Common myeloid progenitor, CD34-positive (primary cell): ENCODE measurements around the gene OR4C12. TPM values are rescaled to one million over a fixed set of nuclear protein-coding genes. Genes with fewer than 3 reads are reported as not detected.
A peak's percentile ranks its signal among the peaks of the same experiment; 100 is the strongest.
"Not testable (repeated sequence)": the region's sequence is repeated elsewhere in the genome, so short reads cannot be mapped to it uniquely, and the experiment has no call there.

Experiments
- CTCF ChIA-PET: fragments of 350-600 bp; sonication (Branson Sonifier 250); formaldehyde crosslinking; loops from one replicate; lab custom pipeline; 2021; ENCODE audit warnings: antibody characterized with exemption; lab: Charles Lee
- POLR2A ChIA-PET: fragments of 350-600 bp; sonication (Branson Sonifier 250); formaldehyde crosslinking; loops from one replicate; lab custom pipeline; 2021; ENCODE audit warnings: antibody characterized with exemption; lab: Charles Lee
- DNase-seq, 3 donors: peaks; one replicate each; pipeline versions ENCODE4 v3.0.0 to v3.0.0-alpha.2; 2013
- H3K27ac ChIP-seq, 2 experiments: 1 replicate in 1 of 2; 2 replicates in 1 of 2; pipeline ENCODE4 v1.7.0; 2013; ENCODE audit warnings: inconsistent platforms in 2 of 2, low read length in 2 of 2, mild to moderate bottlenecking in 2 of 2, low read depth in 1 of 2, moderate library complexity in 1 of 2; ENCODE audit not compliant: severe bottlenecking in 2 of 2, insufficient read depth in 1 of 2, poor library complexity in 1 of 2
- H3K27me3 ChIP-seq, 5 experiments: replicated peaks in 2 of 5; 1 replicate in 3 of 5; 2 replicates in 2 of 5; pipeline versions ENCODE4 v1.6.1 to v1.7.0; 2013; ENCODE audit warnings: low read length in 4 of 5, mild to moderate bottlenecking in 2 of 5, moderate library complexity in 2 of 5, inconsistent platforms in 1 of 5; ENCODE audit not compliant: insufficient read depth in 5 of 5, control insufficient read depth in 4 of 5
- H3K36me3 ChIP-seq, 4 experiments: 1 replicate in 2 of 4; 2 replicates in 2 of 4; pipeline versions ENCODE4 v1.6.1 to v1.7.0; 2013; ENCODE audit warnings: low read length in 3 of 4, control low read depth in 1 of 4, mild to moderate bottlenecking in 1 of 4; ENCODE audit not compliant: control insufficient read depth in 4 of 4, insufficient read depth in 4 of 4
- H3K4me1 ChIP-seq, 4 experiments: 1 replicate in 3 of 4; 2 replicates in 1 of 4; pipeline versions ENCODE4 v1.6.1 to v1.7.1; 2013; ENCODE audit warnings: low read length in 3 of 4, mild to moderate bottlenecking in 3 of 4, control low read depth in 1 of 4, inconsistent platforms in 1 of 4, moderate library complexity in 1 of 4; ENCODE audit not compliant: control insufficient read depth in 4 of 4, insufficient read depth in 4 of 4; ENCODE audit errors: control extremely low read depth in 1 of 4
- H3K4me3 ChIP-seq, 7 experiments: 1 replicate in 4 of 7; 2 replicates in 3 of 7; pipeline versions ENCODE4 v1.5.1 to v1.7.0; 2013; ENCODE audit warnings: mild to moderate bottlenecking in 7 of 7, low read length in 6 of 7, moderate library complexity in 6 of 7, inconsistent platforms in 2 of 7, low read depth in 2 of 7, control low read depth in 1 of 7; ENCODE audit not compliant: insufficient read depth in 4 of 7, control insufficient read depth in 1 of 7; ENCODE audit errors: extremely low read depth in 1 of 7
- H3K9me3 ChIP-seq, 5 experiments: 1 replicate in 4 of 5; 2 replicates in 1 of 5; pipeline versions ENCODE4 v1.6.1 to v1.7.1; 2013; ENCODE audit warnings: low read length in 4 of 5, mild to moderate bottlenecking in 2 of 5, inconsistent platforms in 1 of 5, low read depth in 1 of 5, moderate library complexity in 1 of 5; ENCODE audit not compliant: control insufficient read depth in 4 of 5, insufficient read depth in 2 of 5; ENCODE audit errors: control extremely low read depth in 1 of 5
- WGBS: methylation state at CpG from one replicate; pipeline ENCODE4 v1.1.5; 2013; ENCODE audit not compliant: insufficient coverage; 5-methylcytosine and 5-hydroxymethylcytosine counted together
- polyA plus RNA-seq: library from polyadenylated mRNA; unstranded; fragments of 120-200 nt; gene quantifications from one replicate; pipeline ENCODE4 v1.2.1, GENCODE V29; 2013

Gene OR4C12
- polyA plus RNA-seq: not detected

DNA sequence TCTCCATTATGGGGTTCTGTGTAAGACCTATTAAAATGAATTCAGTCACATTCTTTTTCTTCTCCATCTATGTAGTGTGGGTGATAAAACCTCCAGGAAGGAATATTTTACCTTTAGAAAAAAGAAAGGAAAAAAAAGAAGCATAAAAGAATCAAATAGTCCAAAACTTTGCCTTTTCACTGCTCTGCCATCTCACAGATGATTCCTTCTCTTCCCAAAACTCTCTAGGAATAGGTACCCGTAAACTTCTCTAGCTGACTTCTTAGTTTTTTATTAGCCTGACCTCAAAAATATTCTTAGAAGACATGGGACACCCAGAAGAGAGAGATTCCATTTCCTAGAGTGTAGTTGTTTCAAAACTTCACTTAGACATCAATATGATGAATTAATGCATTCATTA lies at the start of gene OR4C12:
Gene OR4C12 (minus strand): TSS at position 101 of the 400 bp plus-strand sequence. CDS start 34 bp downstream, at position 67.
- H3K36me3 ChIP-seq, CTCF ChIA-PET, H3K9me3 ChIP-seq, H3K27me3 ChIP-seq, POLR2A ChIA-PET, H3K27ac ChIP-seq, H3K4me3 ChIP-seq, H3K4me1 ChIP-seq, DNase-seq: not testable (repeated sequence)
- no CpG with 5 or more reads among the region's 1 CpG for WGBS

DNA sequence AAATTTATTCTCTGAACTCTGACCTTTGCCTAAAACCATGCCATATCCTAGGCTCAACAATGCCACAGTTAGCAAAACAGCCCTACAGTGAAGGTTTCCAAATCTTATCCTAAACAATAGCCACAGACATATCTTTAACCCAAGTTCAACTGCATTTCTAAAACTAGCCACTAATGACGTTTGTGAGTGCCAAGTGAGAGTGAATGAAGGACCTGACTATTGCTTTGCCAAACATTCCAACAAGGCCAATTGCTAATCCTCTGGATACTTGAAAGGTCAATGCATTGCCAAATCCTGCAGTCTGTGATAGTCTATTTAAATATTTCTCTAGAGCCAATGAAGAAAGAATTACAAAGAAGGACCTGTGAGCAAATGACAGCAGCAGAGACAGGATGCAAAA lies 47.9 kb upstream of the OR4C12 start:
- 50% methylated on average over 1 of the region's 1 CpG for WGBS
- H3K36me3 ChIP-seq: no peaks in the 10 kb centered on the region
- H3K4me1 ChIP-seq: no peaks in the 10 kb centered on the region
- H3K4me3 ChIP-seq: no peak overlapping the region
- no peaks in the 10 kb centered on the region for H3K27me3 ChIP-seq
- H3K9me3 ChIP-seq: peaks cover 0 to 9% (median 2%) of the 10 kb centered on the region in 5 experiments
- ChIA-PET CTCF (no interaction called here), POLR2A (no interaction called here)
- no peak overlapping the region for H3K27ac ChIP-seq
- no peak for DNase-seq

DNA sequence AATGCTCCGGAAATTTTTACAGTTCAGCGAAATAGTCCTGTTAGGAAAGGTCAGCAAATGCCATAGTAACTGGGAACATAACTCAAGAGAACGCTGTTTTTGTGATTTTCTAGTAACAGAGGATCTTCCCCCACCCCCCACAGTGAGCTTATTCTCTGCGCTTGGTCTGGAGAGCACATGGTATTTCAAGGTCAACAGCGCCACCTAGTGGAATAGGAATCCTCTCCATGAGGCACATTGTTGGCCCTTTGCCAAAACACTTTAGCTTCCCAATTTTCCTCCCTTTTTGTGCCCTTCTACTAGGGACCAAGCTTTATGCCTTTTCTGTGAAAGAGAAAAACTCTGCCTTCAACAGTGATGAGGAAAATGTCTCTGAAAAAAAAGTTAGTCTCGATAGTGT lies 13.2 kb upstream of the OR4C12 start:
- Histone ChIP-seq H3K9me3 (peaks cover 0 to 2% (median 0%) of the 10 kb centered on the region in 5 experiments), H3K36me3 (no peaks in the 10 kb centered on the region), H3K4me1 (no peaks in the 10 kb centered on the region), H3K4me3 (no peak overlapping the region), H3K27ac (no peak overlapping the region), H3K27me3 (no peaks in the 10 kb centered on the region)
- ChIA-PET CTCF (no interaction called here), POLR2A (no interaction called here)
- WGBS: 27% methylated on average over 6 of the region's 6 CpGs
- DNase-seq: peak; percentile 14 to 53 (median 49)

DNA sequence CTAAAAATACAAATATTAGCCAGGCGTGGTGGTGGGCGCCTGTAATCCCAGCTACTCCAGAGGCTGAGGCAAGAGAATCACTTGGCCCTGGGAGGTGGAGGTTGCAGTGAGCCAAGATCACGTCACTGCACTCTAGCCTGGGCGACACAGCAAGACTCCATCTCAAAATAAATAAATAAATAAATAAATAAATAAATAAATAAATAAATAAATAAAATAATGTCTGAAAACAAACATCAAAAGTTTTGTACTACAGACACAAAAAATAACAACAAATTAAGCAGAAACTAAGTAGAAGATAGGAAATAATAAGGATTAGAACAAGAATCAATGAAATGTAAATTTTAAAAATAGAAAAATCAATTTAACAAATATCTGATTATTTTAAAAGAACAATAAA lies 8.9 kb downstream of the OR4C12 start:
- POLR2A ChIA-PET, H3K4me3 ChIP-seq, H3K27me3 ChIP-seq, DNase-seq, H3K27ac ChIP-seq, H3K36me3 ChIP-seq, CTCF ChIA-PET, H3K9me3 ChIP-seq, H3K4me1 ChIP-seq: not testable (repeated sequence)
- WGBS: 100% methylated on average over 1 of the region's 4 CpGs

DNA sequence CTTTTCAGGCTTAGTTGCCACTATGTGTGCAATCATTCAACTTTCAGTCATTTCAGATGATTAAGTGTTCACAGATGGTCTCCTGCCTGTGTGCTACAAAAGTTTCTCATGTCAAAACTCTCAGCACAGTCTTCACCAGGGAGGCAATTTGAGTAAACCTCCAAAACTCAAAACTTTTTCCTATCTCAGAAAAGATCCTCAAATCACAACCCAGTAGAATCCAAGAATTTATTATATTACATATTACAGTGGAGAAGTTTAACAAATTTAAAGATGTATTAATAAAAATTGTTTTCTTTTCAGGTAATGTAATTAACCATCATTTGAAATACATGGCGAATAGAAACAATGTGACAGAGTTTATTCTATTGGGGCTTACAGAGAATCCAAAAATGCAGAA lies 30.2 kb downstream of the OR4C12 start, which contains the start of gene OR4C13:
Gene OR4C13 (plus strand): TSS at position 301 of the 400 bp plus-strand sequence. CDS start 32 bp downstream, at position 333.
- DNase-seq: no peak
- Histone ChIP-seq H3K36me3 (no peaks in the 10 kb centered on the region), H3K4me3 (no peak within 1 kb of the TSS), H3K27ac (no peak within 1 kb of the TSS), H3K4me1 (no peaks in the 10 kb centered on the region), H3K27me3 (no peaks in the 10 kb centered on the region), H3K9me3 (peaks cover 0 to 2% (median 0%) of the 10 kb centered on the region in 5 experiments)
- CTCF ChIA-PET: no interaction called here
- POLR2A ChIA-PET: no interaction called here
- no CpG with 5 or more reads among the region's 1 CpG for WGBS

DNA sequence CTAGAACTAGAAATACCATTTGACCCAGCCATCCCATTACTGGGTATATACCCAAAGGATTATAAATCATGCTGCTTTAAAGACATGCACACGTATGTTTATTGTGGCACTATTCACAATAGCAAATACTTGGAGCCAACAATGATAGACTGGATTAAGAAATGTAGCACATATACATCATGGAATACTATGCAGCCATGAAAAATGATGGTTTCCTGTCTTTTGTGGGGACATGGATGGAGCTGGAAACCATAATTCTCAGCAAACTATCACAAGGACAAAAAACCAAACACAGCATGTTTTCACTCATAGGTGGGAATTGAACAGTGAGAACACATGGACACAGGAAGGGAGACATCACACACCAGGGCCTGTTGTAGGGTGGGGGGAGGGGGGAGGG lies 33.6 kb downstream of the OR4C12 start:
- H3K27me3 ChIP-seq, CTCF ChIA-PET, H3K36me3 ChIP-seq, H3K9me3 ChIP-seq, DNase-seq, H3K27ac ChIP-seq, H3K4me3 ChIP-seq, H3K4me1 ChIP-seq, POLR2A ChIA-PET: not testable (repeated sequence)
- 40% methylated on average over 1 of the region's 1 CpG for WGBS
